SK-N-SH treated with all-trans-retinoic acid at 6 μM for 48 hours (cell line): ENCODE measurements around the gene PNLDC1.

Experiments used
- ATAC-seq: fragments of 200-7000 bp; cut with Tn5 transposase; 3 replicates; pipeline ENCODE4 v1.9.1; 2020; ENCODE audit warnings: mild to moderate bottlenecking, moderate library complexity
- ARNTL ChIP-seq: fragments of 450-650 bp; formaldehyde crosslinking; IDR thresholded peaks from 2 replicates; pipeline ENCODE4 v1.5.0; 2020; ENCODE audit warnings: low read depth, mild to moderate bottlenecking, moderate library complexity, borderline replicate concordance
- BACH2 ChIP-seq: fragments of 250-450 bp; sonication (Bioruptor Pico); IDR thresholded peaks from 2 replicates; pipeline ENCODE4 v1.9.0; 2021; ENCODE audit warnings: mild to moderate bottlenecking, borderline replicate concordance
- ESRRG ChIP-seq: fragments of 250-450 bp; sonication (Bioruptor Pico); IDR thresholded peaks from 2 replicates; pipeline ENCODE4 v1.6.1; 2021; ENCODE audit warnings: mild to moderate bottlenecking
- GLIS3 ChIP-seq: fragments of 250-450 bp; sonication (Bioruptor Pico); IDR thresholded peaks from 2 replicates; pipeline ENCODE4 v1.5.0; 2020; ENCODE audit warnings: mild to moderate bottlenecking, moderate library complexity
- ISL1 ChIP-seq: fragments of 250-450 bp; sonication (Bioruptor Pico); IDR thresholded peaks from 2 replicates; pipeline ENCODE4 v2.1.2; 2022; ENCODE audit warnings: mild to moderate bottlenecking, moderate library complexity
- PPARA ChIP-seq: fragments of 250-450 bp; sonication (Bioruptor Pico); IDR thresholded peaks from 2 replicates; pipeline ENCODE4 v1.5.0; 2020; ENCODE audit warnings: mild to moderate bottlenecking, borderline replicate concordance
- RARB ChIP-seq: fragments of 250-450 bp; sonication (Bioruptor Pico); IDR thresholded peaks from 2 replicates; pipeline ENCODE4 v1.8.0; 2021; ENCODE audit warnings: mild to moderate bottlenecking, moderate library complexity
- TCF4 ChIP-seq: fragments of 250-450 bp; sonication (Bioruptor Pico); IDR thresholded peaks from 2 replicates; pipeline ENCODE4 v1.8.0; 2021; ENCODE audit warnings: mild to moderate bottlenecking, moderate library complexity, borderline replicate concordance
- ZC3H10 ChIP-seq: fragments of 250-450 bp; sonication (Bioruptor Pico); IDR thresholded peaks from 2 replicates; pipeline ENCODE4 v1.5.1; 2021; ENCODE audit warnings: mild to moderate bottlenecking, moderate library complexity
- ZFP3 ChIP-seq: fragments of 250-450 bp; sonication (Bioruptor Pico); IDR thresholded peaks from 2 replicates; pipeline ENCODE4 v1.5.0; 2020; ENCODE audit warnings: mild to moderate bottlenecking, moderate library complexity
- ZFP30 ChIP-seq: fragments of 450-650 bp; formaldehyde crosslinking; IDR thresholded peaks from 2 replicates; pipeline ENCODE4 v1.5.0; 2022; ENCODE audit warnings: mild to moderate bottlenecking, moderate library complexity
- ZNF565 ChIP-seq: fragments of 450-650 bp; formaldehyde crosslinking; conservative IDR thresholded peaks from 2 replicates; pipeline ENCODE4 v1.5.0; 2020; ENCODE audit warnings: low read depth, mild to moderate bottlenecking, moderate library complexity
- ZNF8 ChIP-seq: fragments of 450-650 bp; formaldehyde crosslinking; IDR thresholded peaks from 2 replicates; pipeline ENCODE4 v1.5.0; 2020; ENCODE audit warnings: mild to moderate bottlenecking, moderate library complexity
- TF ChIP-seq, protein P1 (sequence below): fragments of 250-450 bp; sonication (Bioruptor Pico); IDR thresholded peaks from 2 replicates; pipeline ENCODE4 v1.8.0; 2021; ENCODE audit warnings: low read depth, mild to moderate bottlenecking, moderate library complexity, borderline replicate concordance
- TF ChIP-seq, protein P2 (sequence below): fragments of 250-450 bp; sonication (Bioruptor Pico); IDR thresholded peaks from 2 replicates; pipeline ENCODE4 v1.5.0; 2020; ENCODE audit warnings: mild to moderate bottlenecking, moderate library complexity
- TF ChIP-seq, protein P3 (sequence below): fragments of 250-450 bp; sonication (Bioruptor Pico); IDR thresholded peaks from 2 replicates; pipeline ENCODE4 v1.5.1; 2021; ENCODE audit warnings: mild to moderate bottlenecking, moderate library complexity
- TF ChIP-seq, protein P4 (sequence below): fragments of 250-450 bp; sonication (Bioruptor Pico); IDR thresholded peaks from 2 replicates; pipeline ENCODE4 v1.5.1; 2020; ENCODE audit warnings: low read depth, mild to moderate bottlenecking, moderate library complexity

Gene PNLDC1, protein sequence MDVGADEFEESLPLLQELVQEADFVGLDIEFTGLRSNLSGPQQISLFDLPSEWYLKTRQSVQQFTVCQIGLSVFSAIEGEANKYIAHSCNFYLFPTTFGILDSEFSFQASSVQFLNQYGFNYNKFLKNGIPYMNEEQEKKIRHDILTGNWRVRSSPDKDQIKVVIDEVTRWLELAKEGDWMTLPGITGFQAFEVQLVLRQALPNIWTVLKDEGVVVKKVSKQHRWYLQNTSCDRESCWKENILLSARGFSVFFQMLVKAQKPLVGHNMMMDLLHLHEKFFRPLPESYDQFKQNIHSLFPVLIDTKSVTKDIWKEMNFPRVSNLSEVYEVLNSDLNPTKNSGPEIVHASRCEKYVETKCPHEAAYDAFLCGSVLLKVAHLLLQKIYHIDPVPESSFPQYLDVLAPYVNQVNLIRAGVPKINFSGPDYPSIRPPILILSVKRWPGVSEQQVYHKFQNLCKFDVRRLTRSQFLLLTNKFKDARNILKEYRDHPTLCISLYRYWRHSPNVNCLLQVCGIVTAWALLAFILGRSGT

DNA sequence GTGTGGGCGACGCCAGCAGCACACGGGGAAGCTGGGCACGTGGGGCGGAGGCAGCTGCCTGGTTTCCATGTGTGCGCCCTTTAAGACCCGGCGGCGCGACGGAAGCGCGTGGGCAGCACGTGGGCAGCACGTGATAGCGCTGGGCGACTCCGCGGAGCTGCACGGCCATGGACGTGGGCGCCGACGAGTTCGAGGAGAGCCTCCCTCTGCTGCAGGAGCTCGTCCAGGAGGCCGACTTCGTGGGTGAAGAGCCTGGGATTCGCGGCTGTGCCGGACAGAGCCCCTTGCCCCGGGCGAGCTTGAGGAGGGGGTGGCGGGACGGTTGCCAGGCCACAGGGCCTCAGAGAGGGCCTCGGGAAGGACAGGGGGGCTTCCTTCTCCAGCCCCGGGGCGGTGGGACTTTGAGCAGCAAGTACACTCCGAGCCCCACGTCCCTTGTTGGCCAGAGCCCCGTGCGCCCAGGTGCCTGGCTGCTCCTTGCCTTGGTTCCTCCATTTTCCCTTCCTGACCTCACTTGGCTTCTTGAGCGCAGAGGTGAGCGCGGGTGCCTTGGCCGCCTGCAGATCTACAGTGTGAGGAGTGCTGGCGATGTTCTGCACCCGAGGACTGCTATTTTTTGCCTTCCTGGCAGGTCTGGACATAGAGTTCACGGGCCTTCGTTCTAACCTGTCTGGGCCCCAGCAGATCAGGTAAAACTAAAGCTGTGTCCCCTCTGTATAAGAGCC lies at the start of gene PNLDC1:
Gene PNLDC1 (plus strand): TSS at position 136 of the 725 bp plus-strand sequence. CDS start 32 bp downstream, at position 168.
- no peak for TF ChIP-seq ISL1 (CRISPR knock-in tag)
- no peak for TF ChIP-seq ZNF8 (CRISPR knock-in tag)
- TF ChIP-seq ZC3H10: no peak
- TF ChIP-seq, protein P1, sequence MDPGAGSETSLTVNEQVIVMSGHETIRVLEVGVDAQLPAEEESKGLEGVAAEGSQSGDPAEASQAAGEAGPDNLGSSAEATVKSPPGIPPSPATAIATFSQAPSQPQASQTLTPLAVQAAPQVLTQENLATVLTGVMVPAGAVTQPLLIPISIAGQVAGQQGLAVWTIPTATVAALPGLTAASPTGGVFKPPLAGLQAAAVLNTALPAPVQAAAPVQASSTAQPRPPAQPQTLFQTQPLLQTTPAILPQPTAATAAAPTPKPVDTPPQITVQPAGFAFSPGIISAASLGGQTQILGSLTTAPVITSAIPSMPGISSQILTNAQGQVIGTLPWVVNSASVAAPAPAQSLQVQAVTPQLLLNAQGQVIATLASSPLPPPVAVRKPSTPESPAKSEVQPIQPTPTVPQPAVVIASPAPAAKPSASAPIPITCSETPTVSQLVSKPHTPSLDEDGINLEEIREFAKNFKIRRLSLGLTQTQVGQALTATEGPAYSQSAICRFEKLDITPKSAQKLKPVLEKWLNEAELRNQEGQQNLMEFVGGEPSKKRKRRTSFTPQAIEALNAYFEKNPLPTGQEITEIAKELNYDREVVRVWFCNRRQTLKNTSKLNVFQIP (CRISPR knock-in tag): no peak
- no peak for TF ChIP-seq ARNTL (CRISPR knock-in tag)
- no peak for TF ChIP-seq ZFP3 (CRISPR knock-in tag)
- TF ChIP-seq, protein P2, sequence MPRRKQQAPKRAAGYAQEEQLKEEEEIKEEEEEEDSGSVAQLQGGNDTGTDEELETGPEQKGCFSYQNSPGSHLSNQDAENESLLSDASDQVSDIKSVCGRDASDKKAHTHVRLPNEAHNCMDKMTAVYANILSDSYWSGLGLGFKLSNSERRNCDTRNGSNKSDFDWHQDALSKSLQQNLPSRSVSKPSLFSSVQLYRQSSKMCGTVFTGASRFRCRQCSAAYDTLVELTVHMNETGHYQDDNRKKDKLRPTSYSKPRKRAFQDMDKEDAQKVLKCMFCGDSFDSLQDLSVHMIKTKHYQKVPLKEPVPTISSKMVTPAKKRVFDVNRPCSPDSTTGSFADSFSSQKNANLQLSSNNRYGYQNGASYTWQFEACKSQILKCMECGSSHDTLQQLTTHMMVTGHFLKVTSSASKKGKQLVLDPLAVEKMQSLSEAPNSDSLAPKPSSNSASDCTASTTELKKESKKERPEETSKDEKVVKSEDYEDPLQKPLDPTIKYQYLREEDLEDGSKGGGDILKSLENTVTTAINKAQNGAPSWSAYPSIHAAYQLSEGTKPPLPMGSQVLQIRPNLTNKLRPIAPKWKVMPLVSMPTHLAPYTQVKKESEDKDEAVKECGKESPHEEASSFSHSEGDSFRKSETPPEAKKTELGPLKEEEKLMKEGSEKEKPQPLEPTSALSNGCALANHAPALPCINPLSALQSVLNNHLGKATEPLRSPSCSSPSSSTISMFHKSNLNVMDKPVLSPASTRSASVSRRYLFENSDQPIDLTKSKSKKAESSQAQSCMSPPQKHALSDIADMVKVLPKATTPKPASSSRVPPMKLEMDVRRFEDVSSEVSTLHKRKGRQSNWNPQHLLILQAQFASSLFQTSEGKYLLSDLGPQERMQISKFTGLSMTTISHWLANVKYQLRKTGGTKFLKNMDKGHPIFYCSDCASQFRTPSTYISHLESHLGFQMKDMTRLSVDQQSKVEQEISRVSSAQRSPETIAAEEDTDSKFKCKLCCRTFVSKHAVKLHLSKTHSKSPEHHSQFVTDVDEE: no peak
- TF ChIP-seq TCF4: no peak
- TF ChIP-seq, protein P3, sequence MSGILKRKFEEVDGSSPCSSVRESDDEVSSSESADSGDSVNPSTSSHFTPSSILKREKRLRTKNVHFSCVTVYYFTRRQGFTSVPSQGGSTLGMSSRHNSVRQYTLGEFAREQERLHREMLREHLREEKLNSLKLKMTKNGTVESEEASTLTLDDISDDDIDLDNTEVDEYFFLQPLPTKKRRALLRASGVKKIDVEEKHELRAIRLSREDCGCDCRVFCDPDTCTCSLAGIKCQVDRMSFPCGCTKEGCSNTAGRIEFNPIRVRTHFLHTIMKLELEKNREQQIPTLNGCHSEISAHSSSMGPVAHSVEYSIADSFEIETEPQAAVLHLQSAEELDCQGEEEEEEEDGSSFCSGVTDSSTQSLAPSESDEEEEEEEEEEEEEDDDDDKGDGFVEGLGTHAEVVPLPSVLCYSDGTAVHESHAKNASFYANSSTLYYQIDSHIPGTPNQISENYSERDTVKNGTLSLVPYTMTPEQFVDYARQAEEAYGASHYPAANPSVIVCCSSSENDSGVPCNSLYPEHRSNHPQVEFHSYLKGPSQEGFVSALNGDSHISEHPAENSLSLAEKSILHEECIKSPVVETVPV (CRISPR knock-in tag): no peak
- TF ChIP-seq ESRRG (CRISPR knock-in tag): no peak
- TF ChIP-seq, protein P4, sequence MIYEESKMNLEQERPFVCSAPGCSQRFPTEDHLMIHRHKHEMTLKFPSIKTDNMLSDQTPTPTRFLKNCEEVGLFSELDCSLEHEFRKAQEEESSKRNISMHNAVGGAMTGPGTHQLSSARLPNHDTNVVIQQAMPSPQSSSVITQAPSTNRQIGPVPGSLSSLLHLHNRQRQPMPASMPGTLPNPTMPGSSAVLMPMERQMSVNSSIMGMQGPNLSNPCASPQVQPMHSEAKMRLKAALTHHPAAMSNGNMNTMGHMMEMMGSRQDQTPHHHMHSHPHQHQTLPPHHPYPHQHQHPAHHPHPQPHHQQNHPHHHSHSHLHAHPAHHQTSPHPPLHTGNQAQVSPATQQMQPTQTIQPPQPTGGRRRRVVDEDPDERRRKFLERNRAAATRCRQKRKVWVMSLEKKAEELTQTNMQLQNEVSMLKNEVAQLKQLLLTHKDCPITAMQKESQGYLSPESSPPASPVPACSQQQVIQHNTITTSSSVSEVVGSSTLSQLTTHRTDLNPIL: no peak
- TF ChIP-seq ZNF565 (CRISPR knock-in tag): no peak
- no peak for TF ChIP-seq GLIS3 (CRISPR knock-in tag)
- no peak for TF ChIP-seq RARB (CRISPR knock-in tag)

DNA sequence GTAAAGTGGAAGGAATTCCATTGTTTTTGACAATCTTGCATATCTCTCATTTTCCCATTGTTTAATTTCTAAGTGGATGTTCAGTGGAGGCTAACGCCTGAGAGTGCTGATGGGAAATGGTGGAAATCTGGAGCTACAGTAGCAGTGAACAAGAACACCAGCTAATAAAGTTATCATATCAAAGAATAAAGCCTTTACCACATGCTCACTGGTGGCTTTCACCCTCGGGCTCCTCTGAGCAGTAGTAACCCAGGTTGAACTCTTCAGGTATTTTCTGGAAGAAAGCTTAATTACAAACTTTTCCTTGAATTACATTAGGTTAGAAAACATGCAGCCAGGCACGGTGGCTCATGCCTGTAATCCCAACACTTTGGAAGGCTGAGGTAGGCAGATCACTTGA lies 48.6 kb upstream of the PNLDC1 start:
- no peak for ATAC-seq
- TF ChIP-seq, protein P4: no peak
- TF ChIP-seq, protein P3 (CRISPR knock-in tag): no peak

More for the DNA sequence above, at the start of gene PNLDC1:
- ATAC-seq: no peak

DNA sequence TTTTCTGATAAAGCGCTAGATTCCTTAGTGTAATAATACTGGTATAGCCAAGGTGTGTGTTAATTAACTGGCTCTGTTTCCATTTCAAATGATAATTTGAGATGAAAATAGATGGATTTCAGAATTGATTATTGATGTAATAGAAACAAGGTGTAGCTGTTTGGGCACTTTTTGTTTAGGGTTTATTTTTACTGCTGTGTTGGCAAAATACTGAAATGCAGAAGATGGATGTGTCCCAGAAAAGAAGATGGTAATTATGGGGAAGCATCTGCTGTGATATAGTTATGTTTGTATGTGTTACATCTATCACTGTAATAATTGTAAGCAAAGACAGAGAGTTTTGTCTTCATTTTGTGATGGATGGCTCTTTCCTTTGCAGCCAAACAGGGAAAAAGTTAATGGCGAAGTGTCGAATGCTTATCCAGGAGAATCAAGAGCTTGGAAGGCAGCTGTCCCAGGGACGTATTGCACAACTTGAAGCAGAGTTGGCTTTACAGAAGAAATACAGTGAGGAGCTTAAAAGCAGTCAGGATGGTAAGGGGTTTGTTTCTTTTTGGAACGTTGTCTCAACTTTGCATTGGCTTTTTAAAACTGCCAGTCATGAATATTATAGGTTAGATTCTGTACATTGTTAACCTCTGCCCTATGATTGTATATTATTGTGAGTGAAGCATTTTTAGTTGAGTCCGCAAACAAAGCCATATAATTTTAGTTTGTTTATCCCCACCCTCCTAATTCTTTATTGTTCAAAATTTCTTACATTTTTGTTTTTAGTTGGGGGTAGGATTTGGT lies 46.8 kb upstream of the PNLDC1 start:
- TF ChIP-seq GLIS3 (CRISPR knock-in tag): no peak
- TF ChIP-seq ZFP30: no peak
- no peak for TF ChIP-seq PPARA (CRISPR knock-in tag)
- TF ChIP-seq, protein P4: no peak
- TF ChIP-seq ARNTL (CRISPR knock-in tag): no peak
- TF ChIP-seq, protein P1 (CRISPR knock-in tag): no peak
- TF ChIP-seq ZNF565 (CRISPR knock-in tag): no peak
- TF ChIP-seq ESRRG (CRISPR knock-in tag): no peak
- no peak for TF ChIP-seq ZNF8 (CRISPR knock-in tag)
- no peak for TF ChIP-seq BACH2 (CRISPR knock-in tag)
- TF ChIP-seq RARB (CRISPR knock-in tag): no peak
- ATAC-seq: no peak
